Measurements from ENCODE around the gene RTF1.

Gene RTF1

DNA sequence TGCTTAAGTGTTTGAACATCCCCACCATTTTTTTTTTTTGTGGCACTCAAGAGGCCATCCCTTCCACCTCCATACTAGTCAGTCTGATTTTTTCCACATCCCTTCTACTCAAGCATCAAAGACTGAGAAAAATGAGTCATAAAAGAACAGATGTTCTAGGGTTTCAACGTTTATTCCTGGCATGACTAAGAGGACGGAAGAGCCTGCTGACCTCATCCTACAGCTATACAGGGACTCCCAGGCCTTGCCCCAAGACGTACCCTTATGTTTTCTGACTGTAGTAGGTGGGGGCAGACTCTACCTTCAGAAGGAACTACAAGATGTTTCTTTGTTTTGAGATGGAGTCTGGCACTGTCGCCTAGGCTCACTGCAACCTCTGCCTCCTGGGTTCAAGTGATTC lies 73.5 kb downstream of the RTF1 start:
- DNase-seq = no peak

DNA sequence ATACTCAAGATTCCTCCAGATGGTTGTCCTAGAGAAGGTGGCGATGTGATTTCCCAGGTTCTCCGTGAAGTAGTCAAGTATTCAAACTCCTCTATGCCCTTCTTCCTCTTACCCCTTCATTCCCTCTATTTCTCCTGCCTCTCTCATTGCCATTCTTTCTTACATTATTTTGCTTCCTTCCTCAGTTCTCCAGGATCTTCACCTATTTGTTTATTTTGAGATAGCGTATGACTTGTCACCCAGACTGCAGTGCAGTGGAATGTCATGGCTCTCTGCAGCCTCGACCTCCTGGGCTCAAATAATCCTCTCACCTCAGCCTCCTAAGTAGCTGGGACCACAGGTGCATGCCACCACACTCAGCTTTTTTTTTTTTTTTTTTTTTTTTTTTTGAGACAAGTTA lies 75.0 kb downstream of the RTF1 start:
- DNase-seq = no peak

DNA sequence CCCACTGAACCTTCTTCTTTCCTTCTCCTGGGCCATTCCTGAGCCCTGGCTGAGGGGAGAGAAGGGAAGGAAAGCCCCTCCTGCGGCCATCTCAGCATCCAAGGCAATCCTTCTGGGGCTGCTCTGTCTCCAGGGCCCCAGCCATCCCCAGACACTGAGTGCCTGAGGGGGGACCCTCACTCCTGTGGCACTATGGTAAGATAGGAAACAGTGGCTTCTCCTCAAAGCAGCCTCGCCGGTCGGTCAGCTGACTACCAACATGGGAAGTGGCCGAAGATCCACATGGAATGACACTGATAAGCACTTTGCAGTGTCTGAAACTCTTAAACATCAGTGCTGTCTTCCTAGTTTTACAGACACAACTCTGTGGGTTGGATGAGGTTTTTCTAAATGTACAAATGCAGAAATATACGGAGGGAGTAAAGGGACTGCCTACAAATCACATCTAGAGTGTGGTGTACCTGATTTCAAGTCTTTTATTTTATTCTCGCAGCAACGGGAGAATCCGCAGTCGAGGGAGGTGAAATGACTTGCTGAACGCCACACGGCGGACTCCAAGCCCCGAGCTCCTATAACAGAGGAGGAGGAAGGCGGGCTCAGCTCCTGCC lies 75.8 kb downstream of the RTF1 start:
- no peak for DNase-seq

DNA sequence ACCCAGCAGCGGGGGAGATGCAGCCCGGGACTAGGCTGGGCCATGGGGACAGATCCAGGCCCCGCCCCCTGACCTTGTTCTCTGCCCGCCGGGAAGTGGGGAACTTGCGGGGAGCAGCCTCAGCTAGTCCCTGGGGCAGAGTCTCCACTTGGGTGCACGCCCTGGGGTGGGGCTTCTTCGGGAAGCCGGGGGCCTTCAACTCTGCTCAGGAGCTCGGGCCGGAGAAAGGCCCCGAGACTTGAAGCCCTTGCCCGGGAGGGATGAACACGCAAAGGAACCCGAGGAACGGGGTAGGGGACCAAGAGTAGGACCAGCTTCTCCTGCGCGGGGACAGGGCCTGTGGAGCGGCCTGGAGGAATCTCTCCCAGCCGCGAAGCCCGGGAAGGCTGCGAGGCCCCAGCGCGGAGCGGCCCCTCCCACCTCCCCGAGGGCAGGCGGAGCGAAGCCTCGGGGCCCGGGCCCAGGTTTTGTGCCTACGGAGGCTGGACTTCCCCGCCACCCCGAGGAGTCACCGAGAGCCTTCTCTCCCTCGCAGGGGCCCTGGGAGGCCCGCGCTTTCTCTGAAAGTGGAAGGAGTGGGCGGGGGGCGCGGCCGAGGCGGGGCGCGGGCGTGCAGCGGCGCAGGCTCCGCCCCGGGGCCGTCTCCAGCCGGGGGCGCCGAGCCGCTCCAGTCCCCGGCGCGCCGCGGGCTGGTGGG lies 76.5 kb downstream of the RTF1 start, which contains the start of gene ITPKA:
Gene ITPKA (plus strand): TSS at position 670 of the 697 bp plus-strand sequence. CDS start 54 bp downstream, outside the sequence.
- peak; percentile 74 for DNase-seq

DNA sequence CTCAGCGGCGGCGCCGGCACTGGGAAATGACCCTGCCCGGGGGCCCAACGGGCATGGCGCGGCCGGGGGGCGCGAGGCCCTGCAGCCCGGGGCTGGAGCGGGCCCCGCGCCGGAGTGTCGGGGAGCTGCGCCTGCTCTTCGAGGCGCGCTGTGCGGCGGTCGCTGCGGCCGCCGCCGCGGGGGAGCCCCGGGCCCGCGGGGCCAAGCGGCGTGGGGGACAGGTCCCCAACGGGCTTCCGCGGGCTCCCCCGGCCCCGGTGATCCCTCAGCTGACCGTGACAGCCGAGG lies 77.0 kb downstream of the RTF1 start:
- DNase-seq = no peak

DNA sequence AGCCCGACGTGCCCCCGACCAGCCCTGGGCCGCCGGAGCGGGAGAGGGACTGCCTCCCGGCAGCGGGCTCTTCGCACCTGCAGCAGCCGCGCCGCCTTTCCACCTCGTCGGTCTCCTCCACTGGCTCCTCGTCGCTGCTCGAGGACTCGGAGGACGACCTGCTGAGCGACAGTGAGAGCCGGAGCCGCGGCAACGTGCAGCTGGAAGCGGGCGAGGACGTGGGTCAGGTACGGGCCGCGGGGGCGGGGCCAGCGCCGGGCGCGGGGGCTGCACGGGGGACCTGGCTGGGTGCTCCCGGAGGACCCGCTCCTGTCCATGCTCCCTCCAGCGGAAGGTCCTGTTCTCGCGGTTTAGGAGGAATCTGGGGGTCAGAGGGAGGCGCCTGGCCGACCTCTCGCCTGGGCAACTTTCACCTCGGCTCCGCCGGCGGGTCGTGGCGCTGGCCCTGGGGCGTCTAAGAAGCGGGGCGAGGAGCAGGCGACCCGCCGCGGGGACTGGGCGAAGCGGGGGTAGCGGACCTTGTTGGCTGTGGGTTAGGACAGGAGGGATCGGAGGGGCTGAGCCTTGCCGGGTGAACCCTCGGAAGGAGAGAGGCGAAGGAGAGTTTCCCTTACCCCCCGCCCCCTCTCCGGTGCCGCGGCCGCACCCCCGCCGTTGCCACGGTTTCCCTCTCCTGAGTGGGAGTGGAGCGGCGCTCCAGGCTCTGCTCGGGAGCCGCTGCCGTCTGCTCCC lies 77.5 kb downstream of the RTF1 start:
- DNase-seq = no peak

DNA sequence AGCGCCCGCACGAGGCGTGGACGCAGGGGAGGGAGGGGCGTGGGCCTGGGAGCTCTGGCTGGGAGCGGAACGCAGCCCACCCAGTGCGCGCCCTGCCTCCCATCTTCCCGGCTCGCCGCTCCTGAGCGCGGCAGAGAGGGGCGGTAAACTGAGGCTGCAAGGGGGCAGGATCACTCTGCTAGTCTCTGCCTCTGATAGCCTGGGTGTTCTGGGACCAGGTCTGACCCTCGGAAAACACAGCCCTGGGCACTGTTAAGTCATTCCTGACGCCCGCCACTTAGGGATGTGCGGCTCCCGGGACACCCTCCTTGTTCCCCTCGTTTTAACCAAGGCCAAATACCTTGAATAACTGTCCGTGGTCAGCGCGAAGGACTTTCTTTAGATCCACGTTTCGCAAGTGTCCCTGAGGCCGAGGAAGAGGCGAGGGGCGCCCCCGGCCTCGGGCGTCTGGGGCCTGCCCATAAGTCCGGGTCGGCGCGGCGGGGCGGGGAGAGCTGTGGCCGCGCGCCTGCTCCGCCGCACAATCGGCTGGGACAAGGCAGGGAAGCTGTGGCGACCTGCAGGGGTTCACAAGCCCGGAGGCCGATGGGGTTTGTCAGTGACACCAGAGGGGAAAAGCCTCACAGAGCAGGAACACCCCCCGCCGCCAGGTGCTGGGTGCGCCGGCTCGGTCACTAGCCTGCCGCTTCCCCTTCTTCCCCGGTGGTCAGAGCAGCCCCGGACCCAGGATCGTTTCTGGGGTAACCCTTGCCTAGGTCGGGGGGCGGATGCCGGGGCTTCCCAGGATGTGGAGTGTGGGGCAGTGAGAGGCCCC lies 78.2 kb downstream of the RTF1 start:
- no peak for DNase-seq

DNA sequence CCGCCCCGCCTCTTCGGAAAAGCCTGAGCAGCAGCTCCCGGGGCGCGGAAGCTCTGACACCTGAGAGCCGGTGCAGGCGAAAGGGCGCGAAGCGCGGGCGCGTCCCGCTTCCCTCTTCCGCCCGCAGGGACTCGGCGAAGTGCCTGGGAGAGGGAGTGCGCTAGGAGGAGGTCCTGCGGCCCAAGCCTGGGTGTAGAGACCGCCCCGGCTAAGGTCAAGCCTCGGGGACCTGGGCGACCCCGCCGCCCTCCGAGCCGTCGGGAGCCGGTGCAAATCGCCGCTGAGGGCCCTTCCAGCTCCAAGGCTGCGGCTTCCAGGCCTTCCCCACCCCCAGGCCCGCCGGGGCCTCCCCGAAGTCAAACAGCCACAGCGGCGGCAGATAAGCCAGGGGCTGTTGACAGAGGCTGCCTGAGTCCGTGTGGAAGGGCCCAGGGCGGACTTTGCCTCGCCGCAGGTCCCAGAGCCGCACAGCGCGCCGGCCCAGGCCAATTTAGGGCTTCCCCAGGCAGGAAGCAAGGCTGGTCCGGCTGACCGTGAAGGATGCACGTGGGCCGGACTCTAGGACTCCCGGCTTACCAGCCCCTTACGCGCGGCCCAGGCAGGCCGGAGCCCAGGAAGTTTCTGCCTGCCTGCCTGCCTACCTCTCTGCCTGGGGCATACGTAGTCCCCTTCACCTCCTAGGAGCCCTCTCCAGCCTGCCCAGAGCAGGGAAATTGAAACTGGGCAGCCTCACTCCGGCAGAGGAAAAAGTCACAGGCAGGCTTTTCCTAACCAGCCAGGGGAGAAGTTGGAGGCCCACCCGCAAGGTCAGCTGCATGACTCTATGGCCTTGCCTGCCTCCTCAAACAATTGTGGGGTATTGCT lies 79.1 kb downstream of the RTF1 start:
- no peak for DNase-seq

DNA sequence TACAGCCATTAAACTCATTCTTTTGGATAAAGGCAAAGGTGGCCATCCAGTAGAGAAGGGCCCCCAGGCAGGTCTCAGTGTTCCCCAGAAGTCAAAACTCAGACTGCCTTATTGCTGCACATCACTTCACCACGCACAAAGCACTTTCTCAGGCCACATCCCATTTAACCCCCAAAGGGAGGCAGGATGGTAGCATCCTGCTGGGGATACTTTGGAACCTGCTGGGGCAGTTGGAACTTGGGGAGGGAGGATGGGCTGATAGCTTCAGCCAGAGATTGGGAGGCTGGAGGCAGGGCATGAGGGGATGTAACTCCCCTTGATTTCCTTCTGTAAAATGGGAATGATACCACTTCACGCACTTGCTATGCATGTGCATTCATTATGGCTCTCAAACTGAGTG lies 81.8 kb downstream of the RTF1 start:
- DNase-seq = no peak

DNA sequence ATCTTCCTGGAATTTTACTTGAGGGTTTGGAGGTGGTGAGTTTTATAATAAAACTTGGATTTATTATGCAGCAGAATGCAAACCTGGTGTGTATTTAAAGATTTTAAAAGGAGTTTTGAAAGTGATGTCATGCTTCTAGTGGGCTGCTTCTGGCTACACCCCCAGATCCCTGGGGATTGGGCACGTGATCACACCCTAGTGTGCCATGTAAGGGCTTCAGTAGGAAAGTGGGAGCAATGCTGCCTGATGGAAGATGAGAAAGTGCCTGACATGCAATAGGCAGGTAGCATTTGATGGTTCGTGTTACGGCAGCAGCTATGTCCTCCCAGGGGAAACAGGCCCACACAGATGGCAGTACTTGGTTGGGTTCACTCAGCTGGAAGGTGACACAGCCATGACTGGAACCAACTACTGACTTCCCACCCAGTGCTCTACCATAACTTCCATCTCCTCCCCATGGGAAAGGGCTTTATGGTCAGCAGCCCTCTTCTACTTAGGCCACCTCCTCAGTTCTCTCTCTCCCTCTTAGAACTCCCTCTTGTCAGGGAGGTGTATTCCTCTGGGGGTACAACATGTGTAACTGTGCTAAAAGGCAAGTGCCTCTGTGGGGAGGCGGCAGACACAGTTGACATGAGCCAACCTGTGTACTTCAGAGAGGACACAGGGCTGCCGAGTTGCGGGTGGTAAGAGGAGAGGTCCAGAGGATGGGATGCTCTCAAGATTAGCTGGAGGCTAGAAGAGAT lies 82.4 kb downstream of the RTF1 start:
- DNase-seq = no peak

DNA sequence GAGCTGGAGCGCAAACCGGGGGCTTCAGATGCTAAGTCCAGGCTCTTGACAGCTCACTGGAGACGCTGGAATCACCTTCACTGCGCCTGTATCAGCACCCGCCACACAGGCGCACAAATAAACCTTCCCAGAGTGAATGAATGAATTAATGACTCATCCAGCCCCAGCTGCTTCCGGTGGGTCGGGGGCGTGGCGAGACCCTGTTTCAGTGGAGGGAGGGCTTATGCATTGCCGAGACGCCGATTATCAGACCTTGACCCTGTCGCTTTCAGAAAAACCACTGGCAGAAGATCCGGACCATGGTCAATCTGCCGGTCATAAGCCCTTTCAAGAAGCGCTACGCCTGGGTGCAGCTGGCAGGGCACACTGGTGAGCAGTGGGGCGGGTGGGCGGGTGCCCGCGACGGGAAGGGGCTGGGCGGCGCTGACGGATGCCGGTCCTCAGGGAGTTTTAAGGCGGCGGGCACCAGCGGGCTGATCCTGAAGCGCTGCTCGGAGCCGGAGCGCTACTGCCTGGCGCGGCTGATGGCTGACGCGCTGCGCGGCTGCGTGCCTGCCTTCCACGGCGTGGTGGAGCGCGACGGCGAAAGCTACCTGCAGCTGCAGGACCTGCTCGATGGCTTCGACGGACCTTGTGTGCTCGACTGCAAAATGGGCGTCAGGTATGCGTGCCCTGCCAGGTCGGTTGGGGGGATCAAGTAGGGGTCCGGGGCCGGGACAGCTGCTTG lies 84.5 kb downstream of the RTF1 start:
- no peak for DNase-seq

DNA sequence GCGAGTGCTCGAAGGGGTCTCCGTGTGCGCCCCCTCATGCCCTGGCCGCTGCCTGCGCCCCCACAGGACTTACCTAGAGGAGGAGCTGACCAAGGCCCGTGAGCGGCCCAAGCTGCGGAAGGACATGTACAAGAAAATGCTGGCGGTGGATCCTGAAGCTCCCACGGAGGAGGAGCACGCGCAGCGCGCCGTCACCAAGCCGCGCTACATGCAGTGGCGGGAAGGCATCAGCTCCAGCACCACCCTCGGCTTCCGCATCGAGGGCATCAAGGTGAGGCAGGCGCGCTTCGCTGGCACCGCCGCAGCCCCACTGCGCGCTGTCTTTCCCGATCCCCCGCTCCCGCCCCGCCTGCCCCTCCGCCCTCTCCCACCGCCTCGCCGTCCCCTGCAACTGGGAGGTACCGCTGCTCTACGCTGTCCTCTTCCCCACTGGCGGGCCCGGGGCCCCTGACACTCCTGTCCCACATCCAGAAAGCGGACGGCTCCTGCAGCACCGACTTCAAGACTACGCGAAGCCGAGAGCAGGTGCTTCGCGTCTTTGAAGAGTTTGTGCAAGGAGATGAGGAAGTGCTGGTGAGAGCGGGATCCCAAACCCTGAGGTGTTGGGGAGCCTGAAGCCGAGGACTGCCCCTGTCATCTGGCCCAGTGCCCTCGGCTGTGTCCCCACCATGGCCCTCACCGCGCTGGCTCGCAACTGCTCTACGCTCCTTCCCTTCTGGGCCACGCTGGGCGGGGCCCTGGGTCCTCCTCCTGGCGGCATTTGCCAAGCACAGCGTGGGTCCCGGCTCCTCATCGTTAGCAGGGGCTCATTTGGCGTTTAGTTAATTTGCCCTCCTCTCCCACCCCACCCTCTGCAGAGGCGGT lies 85.3 kb downstream of the RTF1 start:
- no peak for DNase-seq

DNA sequence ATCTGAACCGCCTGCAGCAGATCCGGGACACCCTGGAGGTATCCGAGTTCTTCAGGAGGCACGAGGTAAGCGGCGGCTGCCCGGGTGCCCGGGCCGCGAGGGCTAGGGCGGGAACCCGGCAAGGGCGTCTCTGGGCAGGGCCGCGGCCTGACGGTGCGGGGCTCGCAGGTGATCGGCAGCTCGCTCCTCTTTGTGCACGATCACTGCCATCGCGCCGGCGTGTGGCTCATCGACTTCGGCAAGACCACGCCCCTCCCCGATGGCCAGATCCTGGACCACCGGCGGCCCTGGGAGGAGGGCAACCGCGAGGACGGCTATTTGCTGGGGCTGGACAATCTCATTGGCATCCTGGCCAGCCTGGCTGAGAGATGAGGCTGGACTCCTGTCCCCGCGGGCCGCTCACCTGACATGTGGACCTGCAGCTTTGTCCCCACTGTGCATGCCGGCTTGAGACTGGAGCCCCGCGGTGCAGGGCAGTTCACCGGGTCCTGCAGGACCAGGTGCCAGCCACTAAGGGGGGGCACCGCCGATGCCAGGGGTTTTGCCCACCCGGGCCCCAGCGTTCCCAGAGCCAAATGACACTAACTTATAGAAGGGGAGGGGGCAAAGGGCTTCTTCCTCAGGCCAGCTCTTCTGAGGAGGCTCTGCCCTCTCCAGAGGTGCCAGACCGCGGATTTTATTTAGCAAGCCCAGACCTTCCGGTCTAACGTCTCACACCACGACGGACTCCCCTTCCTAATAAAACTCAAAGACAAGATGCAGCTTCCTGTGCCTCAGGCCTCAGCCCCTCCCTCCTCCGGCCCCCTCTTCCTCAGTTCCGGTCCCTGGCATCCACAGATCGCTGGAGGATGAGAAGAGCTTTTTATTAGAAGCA lies 86.1 kb downstream of the RTF1 start:
- DNase-seq = no peak

DNA sequence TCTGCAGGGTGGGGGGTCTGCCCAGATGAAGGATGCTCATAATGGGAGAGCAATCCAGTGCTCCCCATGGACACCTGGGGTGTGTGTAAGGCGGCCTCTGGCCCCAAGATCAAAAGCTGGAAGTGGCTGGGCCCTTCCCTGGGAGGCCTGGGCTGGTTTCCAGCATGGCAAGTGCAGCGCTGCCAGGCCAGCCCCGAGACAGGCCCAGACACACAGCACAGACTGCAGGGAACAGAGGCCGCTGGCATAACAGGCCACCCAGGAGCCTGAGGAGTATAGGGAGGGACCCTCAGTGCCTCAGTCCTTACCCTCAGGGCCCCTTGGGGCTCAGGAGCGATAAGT lies 86.7 kb downstream of the RTF1 start:
- no peak for DNase-seq

DNA sequence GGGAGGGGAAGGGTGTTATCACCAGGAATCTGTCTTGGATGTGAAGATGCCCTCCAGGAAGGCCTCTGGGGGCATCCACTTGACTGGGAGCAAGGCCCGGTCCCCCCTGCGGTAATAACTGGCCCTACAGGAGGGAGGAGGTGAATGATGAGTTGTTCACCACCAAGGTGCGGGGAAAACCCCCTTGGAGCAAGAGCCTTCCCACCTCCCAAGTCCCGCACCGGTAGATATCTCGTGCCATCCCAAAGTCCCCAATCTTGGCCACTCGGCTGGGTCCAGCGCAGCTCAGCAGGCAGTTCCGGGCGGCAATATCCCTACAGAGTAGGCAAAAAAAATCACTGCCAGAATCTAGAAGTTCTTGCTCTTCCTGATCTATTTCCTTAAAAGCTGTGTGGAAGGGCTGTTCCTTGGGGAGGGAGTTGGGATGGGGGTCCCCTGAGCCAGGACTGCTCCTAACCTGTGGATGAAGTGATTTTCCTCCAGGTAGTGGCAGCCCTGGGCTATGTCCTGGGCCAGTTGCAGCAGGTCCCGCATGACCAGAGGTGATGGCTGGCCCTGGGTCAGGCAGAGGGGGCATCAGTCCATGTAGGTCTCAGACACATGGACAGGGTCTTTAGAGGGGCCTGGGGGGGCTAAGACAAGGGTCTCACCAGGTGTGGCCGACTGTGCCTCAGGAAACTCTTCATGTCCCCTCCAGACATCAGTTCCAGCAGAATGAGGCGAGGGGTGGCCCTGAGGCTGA lies 88.0 kb downstream of the RTF1 start:
- DNase-seq = no peak

DNA sequence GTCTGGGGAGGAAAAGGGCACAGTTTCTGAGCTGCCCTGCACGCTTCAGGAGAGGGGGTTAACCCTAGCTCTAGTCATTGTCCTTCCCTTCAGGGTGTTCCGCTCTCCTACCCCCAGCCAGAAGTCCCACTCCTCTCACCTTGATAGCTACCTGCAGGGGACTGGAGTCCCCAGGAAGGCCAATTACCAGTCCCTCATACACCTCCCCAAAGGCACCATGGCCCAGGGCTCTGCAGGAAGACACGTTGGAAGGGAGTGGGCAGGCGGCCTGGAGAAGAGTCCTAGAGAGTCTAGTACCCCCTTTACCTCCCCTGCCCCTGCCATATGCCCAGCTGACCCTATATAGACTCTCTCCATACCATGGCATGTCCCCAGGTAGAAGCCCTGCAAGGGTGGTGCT lies 88.9 kb downstream of the RTF1 start:
- no peak for DNase-seq

DNA sequence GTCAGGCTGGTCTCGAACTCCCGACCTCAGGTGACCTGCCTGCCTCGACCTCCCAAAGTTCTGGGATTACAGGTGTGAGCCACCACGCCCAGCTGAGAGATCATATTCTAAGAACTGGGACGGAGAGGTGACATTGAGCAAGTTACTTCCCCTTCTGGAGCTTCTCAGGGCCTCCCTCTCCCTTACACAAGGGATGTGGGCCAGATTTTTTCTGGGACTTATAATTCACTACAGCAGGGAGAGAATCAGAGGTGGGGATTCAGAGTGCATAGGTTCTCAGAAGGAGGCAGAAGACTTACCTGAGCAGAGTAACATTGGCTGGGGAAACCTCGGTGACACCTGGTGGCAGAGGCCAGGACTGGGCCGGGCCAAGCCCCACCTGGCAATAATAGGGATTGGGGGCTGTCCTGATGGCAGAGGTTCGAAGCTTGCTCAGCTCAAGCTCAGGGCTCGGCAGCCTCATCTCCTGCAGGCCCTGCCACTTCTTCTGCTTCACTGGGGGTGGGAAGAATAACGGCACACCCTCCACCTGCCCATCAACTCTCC lies 90.0 kb downstream of the RTF1 start:
- DNase-seq = no peak

DNA sequence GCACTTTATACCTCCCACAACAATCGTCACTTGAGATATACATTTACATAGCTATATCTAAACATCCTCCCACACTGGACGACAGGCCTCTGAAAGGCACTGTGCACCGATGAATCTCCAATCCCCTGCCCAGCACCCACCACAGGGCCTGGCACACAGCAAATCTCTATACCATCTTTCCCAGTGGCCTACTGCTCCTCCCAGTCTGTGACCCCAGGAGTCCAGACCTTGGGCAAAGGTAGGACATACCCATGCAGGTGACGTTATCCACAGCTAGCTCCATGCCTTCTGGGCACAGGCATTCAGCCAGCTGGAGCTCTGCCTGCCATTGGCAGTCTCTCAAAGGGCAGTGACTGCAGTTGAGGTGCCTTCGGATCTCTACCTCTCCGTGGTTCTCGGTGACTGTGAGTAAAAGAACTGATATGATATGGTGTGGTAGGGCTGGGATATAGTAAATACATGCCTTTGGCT lies 91.0 kb downstream of the RTF1 start:
- no peak for DNase-seq
